GM20431 (cell line): ENCODE data around the gene MST1R.

Experiments used
- in situ Hi-C: fragments of 300-500 bp; cut with MseI, MboI; formaldehyde crosslinking; loops from one replicate; pipeline ENCODE4 v1.15.0; 2020; ENCODE audit warnings: low sequenced_read_pairs; ENCODE audit not compliant: unreplicated experiment

MST1R gene

DNA sequence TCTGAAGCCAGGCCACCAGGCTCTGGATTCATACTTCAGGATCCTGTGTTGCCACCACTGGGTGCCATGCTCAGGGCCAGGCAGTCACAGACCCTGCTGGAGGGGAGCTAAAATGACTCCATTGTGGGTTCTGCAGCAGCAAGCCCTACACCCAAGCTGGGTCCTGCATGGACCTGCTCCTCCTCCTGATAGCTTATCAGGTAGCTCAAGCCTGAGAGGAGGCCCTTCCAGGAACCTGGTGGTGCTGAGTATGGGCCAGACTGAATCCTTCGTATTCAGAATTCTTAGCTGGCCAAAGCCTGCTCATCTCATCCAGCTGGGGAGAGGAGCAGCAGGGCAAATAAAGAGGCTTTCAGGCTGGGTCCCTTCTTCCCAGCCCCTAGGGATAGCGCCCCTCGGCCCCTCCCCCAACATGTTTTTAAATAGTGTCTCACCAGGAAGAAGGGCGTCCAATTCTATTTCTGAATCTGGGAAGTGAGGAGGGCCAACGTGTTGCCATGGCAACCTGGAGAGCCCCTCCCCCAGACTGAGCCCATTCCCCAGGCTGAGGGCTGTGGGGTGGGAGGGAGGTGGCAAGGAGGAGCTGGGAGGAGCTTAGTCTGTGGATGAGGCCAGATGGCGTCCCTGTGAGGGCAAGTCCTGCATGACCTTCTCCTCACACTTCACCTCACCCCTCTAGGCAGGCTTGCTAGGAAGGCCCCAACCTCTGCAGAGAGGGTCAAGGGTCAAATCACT is 22.9 kb downstream of the MST1R start:
- in situ Hi-C loops: no loop called here

- in situ Hi-C loops: no loop called here
Measured at GRCh38 chr3:49879721-49880120, 24.0 kb downstream of the MST1R start.

DNA sequence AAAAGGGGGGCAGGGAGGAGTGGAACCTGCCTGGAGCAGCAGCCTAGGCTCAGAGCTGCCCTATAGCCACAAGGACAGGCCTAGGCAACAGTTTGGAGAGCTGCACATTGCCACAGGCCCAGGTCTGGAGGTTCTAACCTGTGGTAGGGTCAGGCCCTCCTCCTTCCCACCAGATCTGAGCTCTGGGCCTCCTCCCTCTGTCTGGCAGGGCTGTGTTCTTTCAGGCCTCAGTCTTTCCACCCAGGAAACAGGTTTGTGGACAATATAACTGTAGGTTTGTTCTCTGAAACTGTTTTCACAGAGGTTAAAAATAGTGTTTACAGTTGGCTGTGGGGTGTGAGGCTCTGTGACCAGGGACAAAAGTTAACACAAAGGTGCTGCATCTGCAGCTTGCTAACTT is 25.0 kb downstream of the MST1R start:
- in situ Hi-C loops: no loop called here

DNA sequence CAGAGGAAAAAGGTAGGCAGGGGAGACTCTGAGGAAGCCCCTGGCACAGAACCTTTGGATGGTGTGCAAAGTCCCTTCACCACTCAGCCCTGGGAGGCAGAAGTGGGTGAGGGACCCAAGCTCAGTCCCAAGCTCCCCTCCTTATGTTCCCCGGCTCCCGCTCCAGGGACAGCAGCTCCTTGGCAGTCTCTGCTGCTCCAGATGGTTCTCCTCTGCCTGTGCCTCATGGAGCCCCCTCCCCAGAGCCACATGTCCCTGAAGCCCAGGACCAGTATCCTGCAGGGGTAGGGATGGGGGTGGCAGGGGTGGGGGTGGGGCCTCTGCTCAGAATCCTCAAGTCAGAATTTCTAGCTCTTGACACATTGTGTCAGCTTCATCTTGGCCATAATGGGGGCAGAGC is 26.0 kb downstream of the MST1R start:
- in situ Hi-C loops: no loop called here

GRCh38 chr3:49876567-49876966 is 27.1 kb downstream of the MST1R start:
- in situ Hi-C loops: no loop called here

DNA sequence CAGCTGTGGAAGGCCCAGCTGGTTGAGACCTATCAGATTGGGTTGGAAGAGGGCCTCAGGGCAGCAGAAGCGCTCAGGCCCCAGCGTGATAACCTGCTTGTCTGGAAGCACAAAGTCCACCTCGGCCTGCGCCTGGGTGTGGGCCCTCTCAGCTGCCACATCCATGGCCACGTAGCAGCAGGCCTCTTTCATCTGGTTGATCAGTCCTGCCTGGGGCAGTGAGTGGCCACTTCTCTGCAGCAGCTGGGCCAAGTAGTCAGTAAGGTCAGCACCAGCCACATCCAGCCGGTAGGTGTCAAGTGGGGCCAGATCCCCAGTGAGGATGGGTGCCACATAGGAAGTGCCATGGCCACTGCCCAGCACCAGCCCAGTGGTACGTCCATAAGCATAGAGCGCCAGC is 30.1 kb downstream of the MST1R start:
- in situ Hi-C loops: no loop called here

GRCh38 chr3:49872801-49873281 is 30.8 kb downstream of the MST1R start:
- in situ Hi-C loops: no loop called here

GRCh38 chr3:49871531-49872153 is 32.0 kb downstream of the MST1R start:
- in situ Hi-C loops: no loop called here

DNA sequence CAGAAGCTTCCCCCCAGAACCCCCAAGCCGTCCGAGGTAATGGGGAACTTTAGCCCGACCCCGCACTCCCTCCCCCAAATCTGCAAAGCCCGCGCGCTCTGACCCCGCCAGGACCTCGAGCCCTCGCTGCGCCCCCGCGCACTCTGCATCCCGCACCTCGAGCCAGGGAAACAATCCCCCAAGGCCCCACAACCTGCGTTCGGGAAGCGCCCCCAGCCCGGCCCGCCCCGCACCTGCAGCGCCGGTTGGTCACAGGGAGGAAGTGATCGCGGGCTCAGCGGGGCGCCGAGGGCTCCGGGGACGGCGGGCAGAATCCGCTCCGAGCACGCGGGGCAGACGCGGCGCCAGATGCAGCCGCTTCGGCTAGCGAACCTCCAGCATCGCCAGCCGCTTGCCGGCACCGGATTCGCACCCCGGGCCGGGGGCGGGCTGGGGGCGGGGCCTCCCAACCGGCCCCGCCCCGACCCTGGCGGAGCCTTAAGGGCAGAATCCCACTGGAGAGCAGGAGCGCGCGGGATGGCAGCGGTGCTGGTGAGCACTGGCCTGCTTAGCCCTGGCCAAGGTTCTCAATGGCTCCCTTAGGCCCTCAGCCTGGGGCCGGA is 34.0 kb downstream of the MST1R start, which contains the start of gene CAMKV:
CAMKV (minus strand) TSS at position 382 of the 602 bp plus-strand sequence. CDS start 7,518 bp downstream, outside the sequence.
- in situ Hi-C loops: no loop called here

- in situ Hi-C loops: no loop called here
Measured at GRCh38 chr3:49868862-49869466, 34.7 kb downstream of the MST1R start.

DNA sequence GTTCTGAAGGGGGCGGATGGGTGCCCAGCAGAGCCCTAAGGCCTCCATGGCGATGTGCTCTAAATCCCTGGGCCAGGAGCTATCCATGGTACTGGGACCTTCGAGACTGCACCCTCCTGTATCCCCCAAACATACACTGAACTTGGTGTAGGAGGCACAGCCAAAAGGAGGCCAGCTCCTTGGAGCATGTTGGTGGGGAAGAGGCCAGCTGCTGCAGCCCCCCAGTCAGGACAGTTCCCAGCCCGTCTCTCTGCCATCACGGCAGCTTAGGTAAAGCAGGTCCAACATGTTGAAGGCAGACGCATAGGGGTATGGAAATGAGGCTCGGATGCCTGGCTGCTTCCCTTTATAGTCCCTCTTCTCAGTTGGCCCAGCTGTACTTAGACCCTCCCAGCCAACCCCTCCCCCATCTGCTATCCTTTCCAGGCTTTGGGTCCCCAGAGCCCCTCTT is 35.8 kb downstream of the MST1R start:
- in situ Hi-C loops: no loop called here

DNA sequence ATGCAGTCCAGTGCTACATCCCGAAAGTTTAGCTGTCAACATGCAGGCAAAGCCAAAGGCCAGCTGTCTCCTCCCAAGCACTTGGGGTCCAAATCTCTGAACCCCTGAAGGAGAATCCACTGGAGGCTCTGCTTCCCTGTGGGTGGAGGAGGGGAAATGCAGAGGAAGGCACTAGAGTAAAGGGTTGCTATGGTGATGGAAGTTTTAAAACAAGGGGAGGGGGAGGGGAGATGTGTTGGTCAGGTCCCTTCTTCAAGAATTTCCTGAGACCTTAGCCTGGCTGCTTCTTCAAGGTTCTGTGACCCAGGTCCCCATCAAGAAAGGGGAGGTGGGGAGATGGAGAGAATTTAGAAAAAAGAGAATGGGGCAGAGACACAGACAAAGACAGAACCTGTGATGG is 36.3 kb downstream of the MST1R start:
- in situ Hi-C loops: no loop called here

GRCh38 chr3:49865198-49865784 is 38.4 kb downstream of the MST1R start:
- in situ Hi-C loops: no loop called here

DNA sequence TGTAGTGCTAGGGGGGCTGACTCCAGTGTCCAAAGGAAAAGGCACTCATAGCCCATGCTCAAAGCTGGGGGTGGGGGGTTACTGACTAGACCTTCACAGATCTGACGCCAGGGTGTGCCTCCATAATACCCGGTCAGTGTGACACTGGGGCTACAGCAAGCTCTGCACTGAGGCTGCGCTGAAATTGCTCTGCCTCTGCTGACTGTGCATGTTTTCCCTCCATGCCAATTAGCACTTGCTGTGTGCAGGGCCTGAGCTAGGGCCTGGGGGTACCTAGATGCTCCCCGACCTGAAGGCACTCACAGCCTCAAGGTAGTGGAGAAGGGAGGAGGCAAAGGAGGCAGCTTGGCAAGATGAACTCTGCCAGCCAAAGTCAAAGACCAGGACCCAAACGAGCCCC is 39.2 kb downstream of the MST1R start:
- in situ Hi-C loops: no loop called here

DNA sequence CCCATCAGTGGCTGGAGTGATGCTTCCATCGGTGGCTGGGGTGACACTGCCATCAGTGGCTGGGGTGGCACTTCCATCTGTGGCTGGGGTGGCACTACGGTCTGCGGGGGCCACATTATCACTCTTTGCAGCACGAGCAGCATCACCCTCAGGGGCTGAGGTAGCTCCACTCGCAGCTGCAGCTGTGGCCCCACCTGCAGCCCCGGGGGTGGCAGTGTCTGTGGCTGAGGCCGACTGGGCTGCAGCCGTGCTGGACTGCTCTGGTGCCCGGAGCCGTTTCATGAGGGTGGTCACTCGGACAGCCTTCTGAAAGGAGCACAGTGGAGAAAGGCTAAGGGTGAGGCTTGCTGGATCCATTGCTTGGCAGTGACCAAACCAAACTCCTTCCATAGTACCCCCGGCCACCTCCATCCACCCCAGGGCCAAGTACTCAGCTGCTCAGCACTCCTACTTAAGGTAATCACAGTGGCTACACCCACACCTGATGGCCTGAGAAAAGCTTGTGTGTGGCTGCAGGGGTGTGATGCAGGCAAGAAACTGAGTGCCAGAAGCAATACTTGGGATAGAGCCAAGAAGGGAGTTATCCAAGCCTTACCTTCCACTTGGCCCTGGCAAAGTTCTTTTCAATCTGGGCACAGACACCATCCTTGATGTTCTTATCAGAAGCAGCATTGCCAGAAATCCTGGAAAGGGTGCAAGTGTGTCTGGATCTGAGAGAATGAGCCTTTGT is 43.9 kb downstream of the MST1R start:
- in situ Hi-C loops: no loop called here

DNA sequence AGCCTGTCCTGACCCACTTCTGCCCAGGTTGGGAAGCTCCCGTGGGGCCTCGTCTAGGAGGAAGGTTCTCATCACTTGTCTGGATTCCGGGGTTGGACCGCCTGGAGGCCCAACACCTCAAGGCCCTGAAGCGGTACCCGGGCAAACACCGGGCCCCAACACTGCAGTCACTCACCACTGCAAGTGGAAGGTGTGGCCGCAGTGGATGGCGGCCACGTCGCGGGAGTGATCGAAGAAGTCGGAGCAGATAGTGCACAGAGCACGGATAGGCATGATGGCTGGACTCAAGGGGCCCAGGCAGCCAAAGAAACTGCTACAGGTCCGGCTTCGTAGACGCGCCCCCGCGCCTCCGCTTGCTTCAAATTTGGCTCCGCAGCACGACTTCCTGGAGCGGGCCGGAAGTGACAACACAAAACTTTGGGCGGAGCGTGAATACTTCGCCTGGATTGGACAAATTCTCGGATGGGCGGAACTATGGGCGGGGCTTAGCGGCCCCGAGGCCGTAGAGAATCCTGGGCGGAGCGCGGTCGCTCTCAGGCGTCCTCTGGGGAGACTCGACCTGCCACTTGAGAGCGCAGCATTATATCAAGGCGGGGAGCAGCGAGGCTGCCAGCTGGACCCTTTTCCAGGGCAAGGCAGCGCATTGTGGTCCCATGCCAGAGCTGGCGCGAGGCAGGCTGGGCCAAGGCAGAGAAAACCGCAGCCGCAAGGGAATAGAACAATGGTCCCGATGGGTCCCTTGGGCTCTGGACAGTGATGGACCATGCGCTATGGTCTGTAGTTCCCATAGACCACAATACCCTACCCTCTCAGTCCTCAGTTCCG is 47.3 kb downstream of the MST1R start, which contains the start of gene TRAIP:
TRAIP (minus strand) TSS at position 384 of the 825 bp plus-strand sequence; CDS start at position 273, 111 bp downstream.
- in situ Hi-C loops: no loop called here

DNA sequence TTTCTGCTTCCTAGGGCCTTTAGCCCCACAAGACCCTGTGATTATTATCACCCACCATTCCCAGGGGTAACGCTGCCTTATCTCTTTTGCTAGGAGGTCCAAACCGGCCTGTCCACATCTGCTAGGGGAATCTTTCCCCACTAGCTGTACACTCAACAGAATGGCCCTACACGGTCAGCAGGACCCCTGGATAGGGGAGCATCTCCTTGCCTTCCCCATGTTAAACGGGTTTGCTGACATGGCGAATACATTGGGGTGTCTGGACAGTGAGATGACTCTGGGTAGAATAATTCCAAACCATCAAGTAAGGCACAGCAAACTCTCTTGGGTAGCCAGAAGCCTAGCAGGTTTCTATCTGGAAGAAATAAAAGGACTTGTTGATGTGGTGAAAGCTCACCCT is 48.0 kb downstream of the MST1R start:
- in situ Hi-C loops: no loop called here

- in situ Hi-C loops: no loop called here
Measured at GRCh38 chr3:49845694-49846093, 58.0 kb downstream of the MST1R start.
